Osteoblast (primary cell): ENCODE measurements around the gene ATP5MC2. TPM values are rescaled to one million over a fixed set of nuclear protein-coding genes. Genes with fewer than 3 reads are reported as not detected.

Experiments
- DNase-seq: peaks from one replicate; pipeline ENCODE4 v3.0.0; 2011; ENCODE audit warnings: low spot score, mixed read lengths; ENCODE audit not compliant: insufficient read length; ENCODE audit errors: missing footprints
- H2AFZ ChIP-seq: 2 replicates; pipeline ENCODE4 v1.6.0; 2011; ENCODE audit warnings: mild to moderate bottlenecking, low read length
- H3K27ac ChIP-seq: 2 replicates; pipeline ENCODE4 v1.5.1; 2011; ENCODE audit warnings: mild to moderate bottlenecking, low read depth, low read length, moderate library complexity
- H3K27me3 ChIP-seq: 2 replicates; pipeline ENCODE4 v1.6.0; 2012; ENCODE audit warnings: mild to moderate bottlenecking, control low read depth, inconsistent platforms, low read length, moderate library complexity; ENCODE audit not compliant: insufficient read depth
- H3K36me3 ChIP-seq: 2 replicates; pipeline ENCODE4 v1.5.1; 2011; ENCODE audit warnings: mild to moderate bottlenecking, low read length, control low read depth, moderate library complexity; ENCODE audit not compliant: insufficient read depth
- H3K4me1 ChIP-seq: 2 replicates; pipeline ENCODE4 v1.5.1; 2011; ENCODE audit warnings: mild to moderate bottlenecking, low read length, control low read depth, moderate library complexity; ENCODE audit not compliant: insufficient read depth
- H3K4me2 ChIP-seq: 2 replicates; pipeline ENCODE4 v1.6.0; 2011; ENCODE audit warnings: mild to moderate bottlenecking, low read length; ENCODE audit not compliant: insufficient read depth
- H3K4me3 ChIP-seq: fragments of 200-600 bp; sonication (generic); 3 replicates; pipeline ENCODE4 v1.5.1; 2012; ENCODE audit warnings: mild to moderate bottlenecking, low read length, inconsistent platforms; ENCODE audit not compliant: insufficient read depth
- H3K79me2 ChIP-seq: 2 replicates; pipeline ENCODE4 v1.6.0; 2012; ENCODE audit warnings: mild to moderate bottlenecking, low read length, control low read depth, inconsistent platforms; ENCODE audit not compliant: insufficient read depth
- H3K9me3 ChIP-seq: 2 replicates; pipeline ENCODE4 v1.5.1; 2011; ENCODE audit warnings: low read depth, low read length, control low read depth
- H4K20me1 ChIP-seq: 2 replicates; pipeline ENCODE4 v1.6.0; 2012; ENCODE audit warnings: mild to moderate bottlenecking, low read length, control low read depth; ENCODE audit not compliant: insufficient read depth
- total RNA-seq: library from RNA; depleted of rRNA; stranded (reverse); fragments of >200 nt; gene quantifications from 2 replicates; pipeline ENCODE4 v1.2.3, GENCODE V29; 2012
- TF ChIP-seq, protein P1 (sequence below): IDR thresholded peaks from 2 replicates; pipeline ENCODE4 v1.5.1; 2011; ENCODE audit warnings: mild to moderate bottlenecking, low read depth, low read length, moderate library complexity; ENCODE audit errors: extremely low read depth

The ATP5MC2 gene
- total RNA-seq, 1 donor: 95.9 TPM

DNA sequence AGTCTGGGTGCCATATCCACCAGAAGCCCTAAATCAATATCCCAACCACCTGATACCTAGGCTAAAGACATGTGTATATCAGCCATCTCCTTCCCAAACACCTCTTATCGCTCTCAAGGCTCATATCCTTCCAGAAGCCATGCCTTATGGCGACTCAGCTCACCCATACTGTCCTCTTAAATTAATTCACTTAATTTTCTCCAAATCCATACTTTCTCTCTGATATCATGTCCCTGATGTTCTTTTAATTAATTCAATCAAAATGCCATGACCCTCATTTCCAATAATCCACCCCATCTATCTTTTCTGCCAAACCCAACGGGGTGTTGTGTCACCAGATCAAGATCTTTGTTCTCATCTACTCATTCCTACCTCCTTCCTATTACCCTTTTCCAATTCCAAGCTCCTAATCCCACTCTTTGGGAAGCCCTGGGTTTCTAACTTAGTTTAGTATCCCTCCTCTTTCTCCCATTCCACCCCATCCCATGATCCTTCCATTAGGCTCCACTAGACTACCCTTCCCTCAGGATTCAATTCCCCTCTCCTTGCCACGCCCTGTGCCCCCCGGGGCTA is 50.4 kb downstream of the ATP5MC2 start:
- no peak for DNase-seq
- H3K4me2 ChIP-seq: peak overlapping the region; percentile 89
- peak overlapping the region; percentile 42 for H2AFZ ChIP-seq
- H3K36me3 ChIP-seq: no peaks in the 10 kb centered on the region
- H3K4me3 ChIP-seq: peak overlapping the region; percentile 87
- peak overlapping the region; percentile 92 for H3K27ac ChIP-seq
- H4K20me1 ChIP-seq: peaks cover 13% of the 10 kb centered on the region
- TF ChIP-seq, protein P1, sequence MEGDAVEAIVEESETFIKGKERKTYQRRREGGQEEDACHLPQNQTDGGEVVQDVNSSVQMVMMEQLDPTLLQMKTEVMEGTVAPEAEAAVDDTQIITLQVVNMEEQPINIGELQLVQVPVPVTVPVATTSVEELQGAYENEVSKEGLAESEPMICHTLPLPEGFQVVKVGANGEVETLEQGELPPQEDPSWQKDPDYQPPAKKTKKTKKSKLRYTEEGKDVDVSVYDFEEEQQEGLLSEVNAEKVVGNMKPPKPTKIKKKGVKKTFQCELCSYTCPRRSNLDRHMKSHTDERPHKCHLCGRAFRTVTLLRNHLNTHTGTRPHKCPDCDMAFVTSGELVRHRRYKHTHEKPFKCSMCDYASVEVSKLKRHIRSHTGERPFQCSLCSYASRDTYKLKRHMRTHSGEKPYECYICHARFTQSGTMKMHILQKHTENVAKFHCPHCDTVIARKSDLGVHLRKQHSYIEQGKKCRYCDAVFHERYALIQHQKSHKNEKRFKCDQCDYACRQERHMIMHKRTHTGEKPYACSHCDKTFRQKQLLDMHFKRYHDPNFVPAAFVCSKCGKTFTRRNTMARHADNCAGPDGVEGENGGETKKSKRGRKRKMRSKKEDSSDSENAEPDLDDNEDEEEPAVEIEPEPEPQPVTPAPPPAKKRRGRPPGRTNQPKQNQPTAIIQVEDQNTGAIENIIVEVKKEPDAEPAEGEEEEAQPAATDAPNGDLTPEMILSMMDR: no peak
- no peaks in the 10 kb centered on the region for H3K9me3 ChIP-seq
- peaks cover 54% of the 10 kb centered on the region for H3K79me2 ChIP-seq
- peaks cover 26% of the 10 kb centered on the region for H3K4me1 ChIP-seq
- H3K27me3 ChIP-seq: no peaks in the 10 kb centered on the region

DNA sequence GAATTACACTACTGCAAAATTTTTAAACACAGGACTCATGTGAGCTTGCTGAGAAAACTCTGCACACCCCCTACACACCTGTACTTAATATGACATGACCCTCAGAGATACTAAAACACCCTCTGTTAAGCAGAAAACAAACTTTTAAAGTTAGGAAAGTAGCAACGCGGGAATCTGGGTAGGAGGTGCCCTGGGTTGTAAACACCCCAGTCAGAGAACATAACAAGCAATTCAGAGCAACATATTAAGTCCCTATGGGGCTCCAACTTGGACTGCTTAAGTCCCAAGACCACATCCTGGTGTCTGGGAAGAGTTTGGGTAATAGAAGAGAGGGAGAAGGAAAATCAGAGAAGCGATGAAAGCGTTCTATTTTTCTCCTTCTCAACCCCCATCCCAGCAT is 50.9 kb downstream of the ATP5MC2 start:
- Histone ChIP-seq H3K4me2 (peak overlapping the region; percentile 89), H3K27me3 (no peaks in the 10 kb centered on the region), H3K4me3 (peak overlapping the region; percentile 87), H3K79me2 (peaks cover 56% of the 10 kb centered on the region), H3K27ac (peak overlapping the region; percentile 92), H2AFZ (no peak overlapping the region), H3K36me3 (no peaks in the 10 kb centered on the region), H3K4me1 (peaks cover 26% of the 10 kb centered on the region), H4K20me1 (peaks cover 13% of the 10 kb centered on the region), H3K9me3 (no peaks in the 10 kb centered on the region)
- DNase-seq: no peak
- TF ChIP-seq, protein P1: no peak

DNA sequence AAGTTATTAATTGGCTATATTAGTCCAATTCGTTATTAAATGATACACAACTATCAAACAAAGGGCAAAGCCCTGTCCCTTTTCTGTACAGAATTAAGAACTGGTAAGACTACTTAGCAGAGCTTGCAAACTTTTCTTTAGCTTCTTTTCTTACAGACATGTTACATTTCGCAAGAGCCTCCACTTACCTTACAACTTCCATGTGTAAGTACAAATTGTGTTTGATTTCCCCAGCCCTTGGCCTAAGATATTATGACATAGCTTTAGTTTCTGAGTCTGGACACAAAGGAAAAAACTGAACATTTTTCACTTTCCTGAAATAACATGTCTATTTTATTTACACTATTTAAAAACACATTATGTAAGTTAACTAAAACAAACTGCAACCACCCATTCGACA is 51.4 kb downstream of the ATP5MC2 start:
- DNase-seq: no peak
- H3K27ac ChIP-seq: peak overlapping the region; percentile 46
- TF ChIP-seq, protein P1: no peak

DNA sequence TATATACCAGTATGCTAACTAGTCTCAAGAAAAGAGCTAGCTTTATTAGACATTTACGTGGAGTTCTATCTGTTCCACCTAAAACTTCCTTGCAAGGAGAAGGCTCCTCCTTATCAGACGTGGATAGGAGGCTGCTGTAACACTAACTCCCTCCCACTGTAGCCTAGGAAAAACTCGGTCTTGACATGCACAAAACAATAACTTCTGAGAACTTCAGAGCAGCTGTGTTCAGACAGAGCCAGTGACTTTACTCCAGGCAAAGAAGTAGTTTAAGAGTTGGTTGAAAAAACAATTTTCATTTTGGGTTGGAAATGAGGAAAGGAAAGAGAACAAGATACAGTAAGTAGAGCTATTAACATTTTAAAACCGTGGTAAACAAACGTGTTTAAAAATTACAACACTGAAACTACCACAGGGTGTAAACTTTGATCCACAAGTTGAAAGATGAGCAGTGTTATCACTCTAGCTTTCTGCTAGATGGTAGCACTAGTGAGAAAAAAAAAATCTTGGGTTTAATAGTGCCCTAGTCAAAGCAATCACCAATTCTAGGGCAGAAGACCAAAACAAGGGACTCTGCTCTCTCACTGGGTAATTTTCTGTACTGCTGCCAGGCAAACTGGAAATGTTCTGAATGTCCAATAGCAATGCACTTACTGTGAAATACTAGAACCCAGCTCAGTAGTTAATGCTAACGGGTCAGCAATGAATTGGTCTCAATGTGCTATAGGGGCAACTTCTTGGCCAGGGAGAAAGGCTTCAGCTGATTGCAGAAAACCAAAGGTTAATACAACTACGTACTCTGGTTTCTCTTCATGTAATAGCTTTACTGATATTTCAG is 52.1 kb downstream of the ATP5MC2 start:
- Histone ChIP-seq H2AFZ (peak overlapping the region; percentile 6), H3K4me2 (peak overlapping the region; percentile 89), H3K4me1 (peaks cover 27% of the 10 kb centered on the region), H3K36me3 (no peaks in the 10 kb centered on the region), H3K79me2 (peaks cover 68% of the 10 kb centered on the region), H3K4me3 (peak overlapping the region; percentile 87), H3K27me3 (no peaks in the 10 kb centered on the region), H3K27ac (peak overlapping the region; percentile 46), H4K20me1 (peaks cover 16% of the 10 kb centered on the region), H3K9me3 (no peaks in the 10 kb centered on the region)
- TF ChIP-seq, protein P1: no peak
- peak; percentile 83 for DNase-seq

More for the DNA sequence above, 51.4 kb downstream of the ATP5MC2 start:
- Histone ChIP-seq H3K4me2 (peak overlapping the region; percentile 89), H4K20me1 (peaks cover 13% of the 10 kb centered on the region), H3K9me3 (no peaks in the 10 kb centered on the region), H3K36me3 (no peaks in the 10 kb centered on the region), H3K79me2 (peaks cover 61% of the 10 kb centered on the region), H3K27me3 (no peaks in the 10 kb centered on the region), H2AFZ (no peak overlapping the region), H3K4me1 (peaks cover 26% of the 10 kb centered on the region), H3K4me3 (peak overlapping the region; percentile 87)
